ENCODE data around the gene ZNF487. TPM values are rescaled to one million over a fixed set of nuclear protein-coding genes. Genes with fewer than 3 reads are reported as not detected.
"Not testable (repeated sequence)": the region's sequence is repeated elsewhere in the genome, so short reads cannot be mapped to it uniquely, and the experiment has no call there.

The ZNF487 gene
- total RNA-seq, 1 experiment from 2014 or later = 3.9 TPM

DNA sequence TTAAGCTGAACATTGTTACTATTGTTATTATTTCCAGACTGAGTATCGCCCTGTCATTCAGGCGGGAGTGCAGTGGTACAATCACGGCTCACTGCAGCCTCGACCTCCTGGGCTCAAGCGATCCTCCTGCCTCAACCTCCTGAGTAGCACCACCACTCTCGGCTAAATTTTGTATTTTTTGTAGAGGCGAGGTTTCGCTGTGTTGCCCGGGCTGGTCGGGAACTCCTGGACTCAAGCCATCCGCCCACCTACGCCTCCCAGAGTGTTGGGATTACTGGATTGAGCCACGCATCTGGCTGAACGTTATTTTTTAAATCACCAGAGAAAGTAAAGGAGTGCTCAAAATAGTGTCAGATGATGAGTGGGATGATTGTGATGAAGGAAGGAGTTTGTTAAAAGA is 26.6 kb upstream of the ZNF487 start:
- peaks cover 14% of the 10 kb centered on the region for H3K4me1 ChIP-seq (replicated peaks)
- peaks cover 25% of the 10 kb centered on the region for H3K36me3 ChIP-seq
- H3K27me3 ChIP-seq (replicated peaks) = no peaks in the 10 kb centered on the region
- no peaks in the 10 kb centered on the region for H3K9me3 ChIP-seq (replicated peaks)
- no peak for DNase-seq (ENCODE audit: low read depth in 1 of 2, low spot score in 2 of 2)
- no peak overlapping the region for H3K4me3 ChIP-seq
- no peak overlapping the region for H3K27ac ChIP-seq

GRCh38 chr10:43411536-43411935 is 25.4 kb upstream of the ZNF487 start:
- H3K4me1 ChIP-seq (replicated peaks) = peaks cover 6% of the 10 kb centered on the region
- no peaks in the 10 kb centered on the region for H3K9me3 ChIP-seq (replicated peaks)
- H3K27me3 ChIP-seq (replicated peaks) = no peaks in the 10 kb centered on the region
- H3K4me3 ChIP-seq = no peak overlapping the region
- no peak overlapping the region for H3K27ac ChIP-seq
- peaks cover 18% of the 10 kb centered on the region for H3K36me3 ChIP-seq
- no peak for DNase-seq (ENCODE audit: low read depth in 1 of 2, low spot score in 2 of 2)

DNA sequence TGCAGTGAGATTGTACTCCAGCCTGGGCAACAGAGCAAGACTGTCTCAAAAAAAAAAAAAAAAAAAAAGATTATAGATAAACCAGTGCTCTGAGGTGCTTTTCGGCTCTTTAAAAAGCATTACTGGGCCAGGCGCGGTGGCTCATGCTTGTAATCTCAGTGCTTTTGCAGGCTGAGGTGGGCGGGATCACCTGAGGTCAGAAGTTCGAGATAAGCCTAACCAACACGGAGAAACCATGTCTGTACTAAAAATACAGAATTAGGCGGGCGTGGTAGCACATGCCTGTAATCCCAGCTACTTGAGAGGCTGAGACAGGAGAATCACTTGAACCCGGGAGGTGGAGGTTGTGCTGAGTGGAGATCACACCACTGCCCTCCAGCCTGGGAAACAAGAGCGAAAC is 21.4 kb upstream of the ZNF487 start:
- DNase-seq (ENCODE audit: low read depth in 1 of 2, low spot score in 2 of 2) = no peak
- H3K27ac ChIP-seq = no peak overlapping the region
- H3K9me3 ChIP-seq (replicated peaks) = no peaks in the 10 kb centered on the region
- H3K4me1 ChIP-seq (replicated peaks) = peaks cover 8% of the 10 kb centered on the region
- no peaks in the 10 kb centered on the region for H3K36me3 ChIP-seq
- no peak overlapping the region for H3K4me3 ChIP-seq
- H3K27me3 ChIP-seq (replicated peaks) = no peaks in the 10 kb centered on the region

- H3K36me3 ChIP-seq = no peaks in the 10 kb centered on the region
- no peaks in the 10 kb centered on the region for H3K9me3 ChIP-seq (replicated peaks)
- H3K4me1 ChIP-seq (replicated peaks) = peaks cover 19% of the 10 kb centered on the region
- H3K4me3 ChIP-seq = no peak overlapping the region
- no peaks in the 10 kb centered on the region for H3K27me3 ChIP-seq (replicated peaks)
- no peak overlapping the region for H3K27ac ChIP-seq
- DNase-seq (ENCODE audit: low read depth in 1 of 2, low spot score in 2 of 2) = no peak
These were observed 18.8 kb upstream of the ZNF487 start for GRCh38 chr10:43417950-43418768.

DNA sequence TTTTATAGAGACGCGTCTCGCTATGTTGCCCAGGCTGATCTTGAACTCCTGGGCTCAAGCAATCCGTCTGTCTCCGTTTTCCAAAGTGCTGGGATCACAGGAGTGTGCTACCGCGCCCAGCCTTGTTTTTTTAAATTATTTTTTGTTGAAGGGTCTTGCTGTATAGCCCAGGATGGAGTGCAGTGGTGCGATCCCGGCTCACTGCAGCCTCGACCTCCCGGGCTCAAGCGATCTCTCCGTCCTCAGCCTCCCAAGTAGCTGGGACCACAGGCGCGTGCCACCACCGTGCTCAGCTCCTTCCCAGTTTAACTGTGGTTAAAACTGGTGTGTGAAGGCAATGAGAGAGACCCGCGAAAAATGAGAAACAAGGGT is 16.9 kb upstream of the ZNF487 start:
- Histone ChIP-seq H3K9me3 (replicated peaks) (no peaks in the 10 kb centered on the region), H3K27ac (peak overlapping the region; percentile 76), H3K4me1 (replicated peaks) (peaks cover 19% of the 10 kb centered on the region), H3K27me3 (replicated peaks) (no peaks in the 10 kb centered on the region), H3K4me3 (peak overlapping the region; percentile 42), H3K36me3 (no peaks in the 10 kb centered on the region)
- DNase-seq (ENCODE audit: low read depth in 1 of 2, low spot score in 2 of 2) = no peak

DNA sequence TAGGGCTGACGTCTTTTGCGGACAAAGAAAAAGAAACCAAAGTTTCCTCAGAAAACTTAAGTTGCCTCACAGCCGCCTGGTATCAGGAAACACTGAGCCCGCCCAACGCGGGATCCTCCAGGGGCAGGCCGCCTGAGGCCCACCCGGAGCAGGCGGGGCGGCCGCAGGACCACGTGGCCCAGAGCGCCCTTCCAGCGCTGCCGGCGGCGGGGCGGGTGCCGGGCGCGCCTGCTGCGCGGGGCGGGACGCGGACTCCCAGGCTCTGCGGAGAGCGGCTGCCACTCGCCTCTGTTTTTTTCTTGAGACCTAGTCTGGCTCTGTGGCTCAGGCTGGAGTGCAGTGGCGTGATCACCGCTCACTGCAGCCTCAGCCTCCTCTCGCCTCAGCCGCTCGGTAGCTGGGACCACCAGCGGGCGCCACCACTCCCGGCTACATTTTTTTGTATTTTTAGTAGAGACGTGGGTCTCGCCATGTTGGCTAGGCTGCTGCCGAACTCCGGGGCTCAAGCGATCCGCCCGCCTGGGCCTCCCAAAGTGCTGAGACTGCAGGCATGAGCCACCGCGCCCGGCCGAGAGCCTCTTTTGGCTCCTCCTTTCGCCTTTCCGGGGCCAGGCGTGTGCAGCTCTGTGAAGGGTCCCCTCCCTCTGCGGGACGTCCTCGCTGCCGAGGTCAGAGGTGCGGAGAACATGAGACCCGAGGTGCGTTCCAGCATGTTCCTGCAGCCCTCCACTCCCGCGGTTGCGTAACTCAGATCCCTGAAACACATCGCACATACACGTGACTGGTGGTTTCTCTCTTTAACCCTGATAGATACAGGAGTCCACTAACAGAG is 16.3 kb upstream of the ZNF487 start:
- H3K36me3 ChIP-seq = no peaks in the 10 kb centered on the region
- H3K4me3 ChIP-seq = peak overlapping the region; percentile 42
- DNase-seq (ENCODE audit: low read depth in 1 of 2, low spot score in 2 of 2) = peak; percentile 81 to 85
- peak overlapping the region; percentile 76 for H3K27ac ChIP-seq
- H3K27me3 ChIP-seq (replicated peaks) = no peaks in the 10 kb centered on the region
- H3K4me1 ChIP-seq (replicated peaks) = peaks cover 19% of the 10 kb centered on the region
- no peaks in the 10 kb centered on the region for H3K9me3 ChIP-seq (replicated peaks)

DNA sequence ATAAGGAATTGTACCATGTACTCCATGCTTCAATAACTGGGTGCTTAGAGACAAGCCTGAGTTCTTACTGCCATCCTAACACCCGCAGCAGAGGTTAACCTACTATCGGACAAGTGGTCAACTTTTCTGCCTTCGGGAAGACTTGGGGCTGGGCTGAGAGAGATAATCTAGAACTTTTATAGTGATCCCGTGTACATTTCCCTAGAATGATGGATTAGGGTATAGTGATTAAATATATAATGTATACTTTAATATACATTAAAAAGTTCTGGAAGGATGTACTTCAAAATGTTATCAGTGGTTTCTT is 15.8 kb upstream of the ZNF487 start:
- DNase-seq (ENCODE audit: low read depth in 1 of 2, low spot score in 2 of 2) = no peak
- no peaks in the 10 kb centered on the region for H3K36me3 ChIP-seq
- no peaks in the 10 kb centered on the region for H3K9me3 ChIP-seq (replicated peaks)
- H3K4me1 ChIP-seq (replicated peaks) = peaks cover 19% of the 10 kb centered on the region
- no peaks in the 10 kb centered on the region for H3K27me3 ChIP-seq (replicated peaks)
- H3K27ac ChIP-seq = peak overlapping the region; percentile 76
- H3K4me3 ChIP-seq = peak overlapping the region; percentile 42

GRCh38 chr10:43421519-43421918 is 15.4 kb upstream of the ZNF487 start:
- DNase-seq (ENCODE audit: low read depth in 1 of 2, low spot score in 2 of 2) = no peak

GRCh38 chr10:43421944-43422343 is 15.0 kb upstream of the ZNF487 start:
- H3K27ac ChIP-seq = not testable (repeated sequence)

More at GRCh38 chr10:43421519-43421918, 15.4 kb upstream of the ZNF487 start:
- Histone ChIP-seq H3K4me1 (replicated peaks) (peaks cover 19% of the 10 kb centered on the region), H3K27me3 (replicated peaks) (no peaks in the 10 kb centered on the region), H3K36me3 (no peaks in the 10 kb centered on the region), H3K4me3 (no peak overlapping the region), H3K9me3 (replicated peaks) (no peaks in the 10 kb centered on the region), H3K27ac (peak overlapping the region; percentile 76)

GRCh38 chr10:43424416-43424815 is 12.5 kb upstream of the ZNF487 start:
- H3K27ac ChIP-seq = no peak overlapping the region
- DNase-seq (ENCODE audit: low read depth in 1 of 2, low spot score in 2 of 2) = no peak

More at GRCh38 chr10:43421944-43422343, 15.0 kb upstream of the ZNF487 start:
- H3K4me1 ChIP-seq (replicated peaks) = peaks cover 19% of the 10 kb centered on the region
- DNase-seq (ENCODE audit: low read depth in 1 of 2, low spot score in 2 of 2); H3K36me3 ChIP-seq; H3K27me3 ChIP-seq (replicated peaks); H3K9me3 ChIP-seq (replicated peaks); H3K4me3 ChIP-seq: not testable (repeated sequence)

GRCh38 chr10:43426476-43426875 is 10.4 kb upstream of the ZNF487 start:
- H3K27ac ChIP-seq; H3K4me3 ChIP-seq; H3K4me1 ChIP-seq (replicated peaks); DNase-seq (ENCODE audit: low read depth in 1 of 2, low spot score in 2 of 2); H3K27me3 ChIP-seq (replicated peaks); H3K9me3 ChIP-seq (replicated peaks); H3K36me3 ChIP-seq: not testable (repeated sequence)

More at GRCh38 chr10:43424416-43424815, 12.5 kb upstream of the ZNF487 start:
- Histone ChIP-seq H3K27me3 (replicated peaks) (no peaks in the 10 kb centered on the region), H3K4me3 (no peak overlapping the region), H3K36me3 (no peaks in the 10 kb centered on the region), H3K4me1 (replicated peaks) (peaks cover 19% of the 10 kb centered on the region), H3K9me3 (replicated peaks) (no peaks in the 10 kb centered on the region)

DNA sequence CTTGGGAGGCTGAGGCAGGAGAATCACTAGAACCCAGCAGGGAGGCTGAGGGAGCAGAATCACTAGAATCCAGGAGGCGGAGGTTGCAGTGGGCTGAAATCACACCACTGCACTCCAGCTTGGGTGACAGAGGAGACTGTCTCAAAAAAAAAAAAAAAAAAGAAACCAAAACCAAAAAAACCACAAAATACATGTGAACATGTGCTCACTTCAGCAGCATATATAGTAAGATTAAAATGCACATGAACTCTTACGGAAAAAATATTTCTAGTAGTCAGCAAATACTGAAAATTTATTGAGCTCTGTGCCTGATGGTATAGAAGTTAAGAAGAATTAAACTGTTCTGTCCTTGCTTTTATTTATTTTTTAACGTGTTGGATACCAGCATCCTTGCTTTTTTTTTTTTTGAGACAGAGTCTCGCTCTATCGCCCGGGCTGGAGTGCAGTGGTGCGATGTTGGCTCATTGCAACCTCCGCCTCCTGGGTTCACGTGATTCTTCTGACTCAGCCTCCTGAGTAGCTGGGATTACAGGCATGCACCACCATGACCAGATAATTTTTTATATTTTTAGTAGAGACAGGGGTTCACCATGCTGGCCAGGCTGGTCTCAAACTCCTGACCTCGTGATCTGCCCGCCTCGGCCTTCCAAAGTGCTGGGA is 9.6 kb upstream of the ZNF487 start:
- H3K4me1 ChIP-seq (replicated peaks) = no peaks in the 10 kb centered on the region
- H3K4me3 ChIP-seq = no peak overlapping the region
- DNase-seq (ENCODE audit: low read depth in 1 of 2, low spot score in 2 of 2) = no peak
- H3K36me3 ChIP-seq = no peaks in the 10 kb centered on the region
- H3K9me3 ChIP-seq (replicated peaks) = no peaks in the 10 kb centered on the region
- H3K27ac ChIP-seq = no peak overlapping the region
- H3K27me3 ChIP-seq (replicated peaks) = no peaks in the 10 kb centered on the region

- Histone ChIP-seq H3K27me3 (replicated peaks) (no peaks in the 10 kb centered on the region), H3K4me1 (replicated peaks) (0 out of 2 replicates have a peak, but pooled peaks cover 3% of the 10 kb centered on the region), H3K27ac (no peak overlapping the region), H3K4me3 (no peak overlapping the region), H3K9me3 (replicated peaks) (no peaks in the 10 kb centered on the region), H3K36me3 (no peaks in the 10 kb centered on the region)
- DNase-seq (ENCODE audit: low read depth in 1 of 2, low spot score in 2 of 2) = no peak
These were observed 5.8 kb upstream of the ZNF487 start for GRCh38 chr10:43430926-43431663.
